Effector CD4-positive, alpha-beta T cell (primary cell): ENCODE results near the gene ABHD5.

Experiments
- DNase-seq: peaks from one replicate; pipeline ENCODE4 v3.0.0-alpha.2; 2020

Gene ABHD5

GRCh38 chr3:43726521-43726920 is 35.8 kb downstream of the ABHD5 start:
- no peak for DNase-seq

- DNase-seq, result no peak
Measured at GRCh38 chr3:43727930-43728329, 37.2 kb downstream of the ABHD5 start.

- DNase-seq, result no peak
Measured at GRCh38 chr3:43728476-43728875, 37.7 kb downstream of the ABHD5 start.

DNA sequence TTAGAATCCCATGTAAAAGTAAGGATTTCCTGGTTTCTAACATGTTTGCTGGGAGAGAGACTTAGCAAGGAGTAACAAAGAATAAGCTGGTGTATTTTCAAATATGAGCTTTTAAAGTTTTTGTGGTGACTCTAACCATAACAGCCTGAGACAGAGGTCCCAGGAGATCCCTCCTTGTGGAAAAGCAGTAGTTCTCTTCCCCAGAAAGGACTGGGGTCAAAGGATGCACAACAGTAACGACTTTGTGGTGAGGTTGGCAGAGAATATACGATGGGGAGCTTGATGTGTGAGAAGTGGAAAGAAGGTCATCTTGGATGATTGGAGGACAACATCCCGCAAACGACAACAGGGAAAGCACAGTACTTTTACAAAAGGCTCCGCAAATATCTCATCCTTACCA is 38.2 kb downstream of the ABHD5 start:
- no peak for DNase-seq

- DNase-seq, result no peak
Measured at GRCh38 chr3:43729707-43730414, 39.1 kb downstream of the ABHD5 start.

- DNase-seq, result no peak
Measured at GRCh38 chr3:43732747-43733425, 42.1 kb downstream of the ABHD5 start.

- no peak for DNase-seq
Measured at GRCh38 chr3:43733459-43734384, 43.0 kb downstream of the ABHD5 start.

DNA sequence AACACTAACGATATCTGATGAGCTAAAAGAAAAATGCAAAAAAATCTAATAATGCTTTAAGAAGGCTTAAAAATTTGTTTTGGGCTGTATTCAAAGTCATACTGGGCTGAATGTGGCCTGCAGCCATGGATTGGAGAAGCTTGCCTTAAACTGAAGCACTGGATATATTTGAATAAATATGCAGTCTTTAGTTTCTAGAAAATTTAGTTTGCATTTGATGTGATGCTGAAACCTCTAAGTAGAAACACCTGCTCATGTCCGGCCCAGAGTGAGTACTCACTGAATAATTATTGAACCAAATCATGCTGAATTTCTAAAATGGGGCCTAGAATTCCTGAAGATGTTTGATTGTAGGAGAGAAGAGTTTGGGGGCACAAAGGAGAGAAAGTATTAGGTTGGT is 43.9 kb downstream of the ABHD5 start:
- no peak for DNase-seq

DNA sequence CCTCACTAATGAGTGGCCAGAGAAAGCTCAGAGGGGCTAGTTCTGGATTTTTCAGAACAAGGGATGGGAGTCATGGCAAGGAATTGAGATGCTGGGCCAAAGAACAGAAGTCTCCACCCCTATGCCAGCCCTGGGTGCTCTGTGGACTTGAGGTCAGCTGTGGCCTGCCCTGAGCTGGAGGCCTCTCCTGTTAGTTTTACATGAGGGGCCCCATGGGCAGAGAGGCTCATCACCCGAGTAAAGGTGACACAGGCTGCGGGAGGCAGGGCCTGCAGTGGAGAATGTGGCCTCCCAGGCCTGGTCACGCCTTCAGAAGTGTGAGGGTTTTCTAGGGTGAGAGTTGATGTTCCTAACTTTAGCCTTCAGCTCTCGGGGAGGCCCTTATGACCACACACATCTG is 44.9 kb downstream of the ABHD5 start:
- DNase-seq, result no peak

- DNase-seq, result no peak
Measured at GRCh38 chr3:43736558-43737440, 46.1 kb downstream of the ABHD5 start.

DNA sequence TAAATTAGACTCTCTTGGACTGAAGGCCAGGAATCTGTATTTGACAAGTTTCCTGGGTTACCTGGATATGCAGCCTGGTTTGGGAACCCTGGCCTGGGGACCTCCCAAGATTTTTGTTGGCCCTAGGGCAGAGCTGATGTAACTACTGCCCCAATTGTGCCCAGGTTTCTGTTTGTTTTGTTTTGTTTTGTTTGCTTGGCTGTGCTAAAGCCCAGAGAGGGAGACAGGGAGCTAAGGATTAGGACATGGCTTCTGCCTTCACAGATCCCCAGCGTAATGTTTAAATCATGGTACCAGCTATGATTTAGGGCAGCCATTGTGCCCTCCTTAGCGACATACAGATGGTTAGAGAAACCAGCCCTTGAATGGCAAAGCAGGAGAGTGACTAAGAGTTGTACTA is 47.6 kb downstream of the ABHD5 start:
- no peak for DNase-seq

DNA sequence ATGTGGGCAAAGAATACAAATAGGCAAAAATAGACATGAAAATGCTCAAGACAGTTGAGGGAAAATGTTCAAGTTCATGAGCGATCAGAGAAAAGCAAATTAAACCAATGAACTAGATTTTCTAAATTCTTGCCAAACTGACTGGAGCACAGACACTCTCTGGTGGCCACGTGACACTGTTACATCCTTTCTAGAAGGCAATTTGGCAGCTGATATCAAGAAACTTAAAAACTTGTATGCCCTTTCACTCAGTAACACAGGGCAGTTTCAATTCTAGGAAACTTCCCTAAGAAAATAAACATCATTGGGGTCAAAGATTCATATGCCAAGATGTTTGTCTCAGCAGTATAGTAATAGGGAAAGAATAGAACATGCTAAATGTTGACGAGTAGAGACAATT is 52.2 kb downstream of the ABHD5 start:
- DNase-seq, result no peak

GRCh38 chr3:43747641-43748040 is 56.9 kb downstream of the ABHD5 start:
- DNase-seq, result no peak

- DNase-seq, result no peak
Measured at GRCh38 chr3:43748179-43748578, 57.4 kb downstream of the ABHD5 start.

DNA sequence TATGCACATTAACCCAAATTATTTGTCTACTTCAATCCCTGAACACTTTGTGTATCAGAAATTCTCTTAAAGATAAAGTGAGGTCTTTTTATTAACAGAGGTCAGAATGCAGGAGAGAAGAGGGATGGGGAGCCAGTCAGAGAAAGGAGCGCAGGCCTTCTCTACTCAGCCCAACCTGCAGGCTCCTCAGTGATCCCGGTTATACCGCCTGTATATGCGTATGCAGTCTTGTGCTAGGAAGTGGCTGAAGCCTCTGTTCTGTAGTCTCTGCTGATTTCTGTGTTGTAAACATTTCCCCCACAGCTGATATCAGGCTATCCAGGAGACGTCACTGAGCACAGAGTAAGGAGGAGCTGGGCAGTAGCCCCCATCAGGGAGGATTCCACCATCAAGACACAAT is 57.9 kb downstream of the ABHD5 start:
- DNase-seq, result no peak

DNA sequence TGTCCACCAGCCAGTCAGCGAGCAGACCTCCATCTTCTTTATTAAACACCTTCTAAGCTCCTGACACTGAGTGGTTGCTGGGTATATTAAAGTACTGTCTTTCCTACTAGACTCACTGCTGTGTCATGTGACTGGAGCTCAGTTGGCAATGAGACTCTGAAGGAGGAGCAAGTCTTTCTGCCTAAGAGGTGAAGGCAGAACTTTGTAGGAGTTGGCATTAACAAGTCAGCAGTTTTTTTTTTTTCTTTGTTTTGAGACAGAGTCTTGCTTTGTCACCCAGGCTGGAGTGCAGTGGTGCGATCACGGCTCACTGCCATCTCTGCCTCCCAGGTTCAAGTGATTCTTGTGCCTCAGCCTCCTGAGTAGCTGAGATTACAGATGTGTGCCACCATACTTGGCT is 62.2 kb downstream of the ABHD5 start:
- DNase-seq, result no peak

DNA sequence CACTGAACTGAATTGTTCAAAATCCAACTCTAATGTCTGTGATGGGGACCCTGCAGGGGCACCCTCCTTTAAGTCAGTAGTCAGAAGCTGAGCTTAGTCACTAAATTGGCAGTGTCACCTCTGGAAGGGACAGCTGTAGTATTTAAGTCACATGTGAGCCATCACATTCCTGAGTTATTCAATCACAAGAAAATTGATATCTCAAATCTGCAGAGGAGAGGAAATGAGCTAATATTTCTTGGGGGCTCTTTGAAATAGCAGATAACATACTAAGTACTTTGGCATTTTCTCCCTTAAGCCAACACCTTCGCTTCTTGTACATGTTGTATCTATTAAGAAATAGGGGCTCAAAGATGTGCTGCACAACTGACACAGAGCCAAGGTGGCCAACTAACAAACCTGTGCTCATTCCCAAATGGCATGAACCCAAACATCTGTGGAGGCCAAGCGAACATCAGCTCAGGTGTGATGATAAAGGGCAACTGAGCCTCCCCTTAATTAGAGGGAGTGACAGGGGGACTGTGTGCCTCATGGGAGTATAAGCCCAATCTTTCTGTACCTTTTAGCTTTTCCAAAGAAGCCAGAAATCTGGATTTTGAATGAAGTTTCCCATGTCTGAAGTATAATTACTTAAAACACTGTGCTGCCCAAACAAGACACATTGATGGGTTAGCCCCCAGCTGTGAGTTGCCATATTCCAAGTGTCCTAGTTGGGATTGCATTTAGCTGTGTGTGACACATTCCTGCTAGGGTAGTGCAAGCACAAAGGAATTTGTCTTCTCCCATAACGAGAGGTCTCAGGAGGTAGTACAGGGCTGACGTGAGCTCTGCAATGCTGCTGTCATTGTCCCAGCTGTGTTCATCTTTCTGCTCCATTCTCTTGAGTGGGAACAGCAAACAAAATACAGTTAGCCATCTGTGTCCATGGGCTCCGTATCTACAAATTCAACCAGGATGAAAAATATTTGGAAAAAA is 63.3 kb downstream of the ABHD5 start:
- DNase-seq, result no peak

- DNase-seq, result no peak
Measured at GRCh38 chr3:43755516-43756200, 64.9 kb downstream of the ABHD5 start.

- no peak for DNase-seq
Measured at GRCh38 chr3:43757666-43758321, 67.1 kb downstream of the ABHD5 start.

- DNase-seq, result no peak
Measured at GRCh38 chr3:43758592-43759225, 68.0 kb downstream of the ABHD5 start.
